ENCODE measurements around the gene EXOSC7. TPM values are rescaled to one million over a fixed set of nuclear protein-coding genes. Genes with fewer than 3 reads are reported as not detected.

The EXOSC7 gene
- total and polyA plus RNA-seq, 9 of the 15 experiments (the other 6 are each of a cell fraction or from before 2014, with no cell fraction given): 88.5 to 237 (median 112) TPM

- TF ChIP-seq ZNF717 (CRISPR knock-in tag; IDR thresholded peaks at IDR 0.05) (no peak), ZKSCAN8 (CRISPR knock-in tag; IDR thresholded peaks at IDR 0.05) (no peak), MTA2 (IDR thresholded peaks at IDR 0.05; ENCODE audit: low read depth) (no peak), GTF2F1 (IDR thresholded peaks at IDR 0.05; ENCODE audit: low read depth, low read length) (no peak), MAX (CRISPR knock-in tag; IDR thresholded peaks at IDR 0.05) (no peak), ELF2 (CRISPR knock-in tag; IDR thresholded peaks at IDR 0.05) (no peak), MYNN (IDR thresholded peaks at IDR 0.05) (no peak), MYNN (CRISPR knock-in tag; IDR thresholded peaks at IDR 0.05) (no peak)
Observed at GRCh38 chr3:44983484-44983941, 7.5 kb downstream of the EXOSC7 start (continued).

GRCh38 chr3:44984335-44984734, 8.3 kb downstream of the EXOSC7 start:
- 96% methylated on average over 2 of the region's 2 CpGs for WGBS (ENCODE audit: insufficient coverage, low coverage, missing lambda C conversion rate)
- no peak for ATAC-seq
- peaks cover 74% of the 10 kb centered on the region for H3K36me3 ChIP-seq (ENCODE audit: control insufficient read depth, insufficient read depth, low read length)

More at GRCh38 chr3:44984335-44984734, 8.3 kb downstream of the EXOSC7 start:
- H3K9me1 ChIP-seq (ENCODE audit: control insufficient read depth, insufficient read depth, low read length): peaks cover 3% of the 10 kb centered on the region
- H2AFZ ChIP-seq (ENCODE audit: low read depth, low read length): no peak overlapping the region
- no TSS peak for BruUV-seq (replicated peaks)
- ChIA-PET POLR2A (interaction anchor here (0.6 to 1.1 kb wide), 5 partner anchors 8 to 1472 kb away, joined by 3 read pairs; no protein-coding TSS in a partner anchor), CTCF (ENCODE audit: low intra/inter-chr PET ratio) (no interaction called here)
- H3K4me3 ChIP-seq: no peak overlapping the region
- 0 out of 2 replicates have a peak, but pooled peaks cover 2% of the 10 kb centered on the region for H3K9me3 ChIP-seq (replicated peaks; ENCODE audit: control insufficient read depth, insufficient read depth, low read depth, low read length)
- H3K27ac ChIP-seq (ENCODE audit: extremely low read depth, low read depth, low read length): no peak overlapping the region
- no peaks in the 10 kb centered on the region for H3K27me3 ChIP-seq (ENCODE audit: control insufficient read depth in 2 of 2, insufficient read depth in 2 of 2, low read length in 2 of 2)
- in situ Hi-C loops (cut with MboI): no loop called here
- peaks cover 9 to 28% of the 10 kb centered on the region in 2 experiments for H3K4me1 ChIP-seq (replicated peaks in 1 of 2; ENCODE audit: control insufficient read depth in 2 of 2, insufficient read depth in 2 of 2, low read length in 2 of 2)
- no peak overlapping the region for H3K9ac ChIP-seq (ENCODE audit: insufficient read depth in 1 of 2, low read depth in 2 of 2, low read length in 2 of 2)
- peaks cover 93% of the 10 kb centered on the region for H3K79me2 ChIP-seq (ENCODE audit: control insufficient read depth, insufficient read depth, low read length)
- DNase-seq (ENCODE audit: extremely low read depth in 1 of 4, low spot score in 3 of 4) (no peak), FAIRE-seq (no peak)
- TF ChIP-seq ZNF644 (tag; IDR thresholded peaks at IDR 0.05; ENCODE audit: low read depth) (no peak), ILK (tag; IDR thresholded peaks at IDR 0.05; ENCODE audit: borderline replicate concordance, low read depth) (no peak), IFI16 (CRISPR knock-in tag; IDR thresholded peaks at IDR 0.05) (no peak), ZNF518B (CRISPR knock-in tag; IDR thresholded peaks at IDR 0.05) (no peak), SREBF1 (IDR thresholded peaks at IDR 0.05; ENCODE audit: borderline replicate concordance, low read depth, low read length) (no peak), HES1 (IDR thresholded peaks at IDR 0.05; ENCODE audit: low read depth) (no peak), CREB1 (IDR thresholded peaks at IDR 0.05) (no peak), CREB1 (CRISPR knock-in tag; IDR thresholded peaks at IDR 0.05) (no peak), TOE1 (IDR thresholded peaks at IDR 0.05; ENCODE audit: borderline replicate concordance) (no peak), TOE1 (CRISPR knock-in tag; IDR thresholded peaks at IDR 0.05; ENCODE audit: borderline replicate concordance, low read depth) (no peak)
- intact Hi-C loops (cut with micrococcal nuclease): no loop called here
- H3K4me2 ChIP-seq (ENCODE audit: insufficient read depth, low read length): no peak overlapping the region
- peaks cover 38% of the 10 kb centered on the region for H4K20me1 ChIP-seq (replicated peaks; ENCODE audit: control insufficient read depth, insufficient read depth, low read length)

Measured in K562 (cell line).